Mucosa of descending colon (tissue), 3 donors: ENCODE results near the gene ODAD3. TPM values are rescaled to one million over a fixed set of nuclear protein-coding genes. Genes with fewer than 3 reads are reported as not detected.

Source experiments
- ATAC-seq: fragments of 200-7000 bp; cut with Tn5 transposase; one replicate; pipeline ENCODE4 v1.9.1; 2020; ENCODE audit warnings: mild to moderate bottlenecking, moderate library complexity
- DNase-seq, 3 donors: peaks; one replicate each; pipeline ENCODE4 v3.0.0-alpha.2; 2020
- H3K36me3 ChIP-seq: fragments of 200-600 bp; one replicate; pipeline ENCODE4 v1.8.0; 2021; ENCODE audit warnings: low read depth, mild to moderate bottlenecking
- H3K4me1 ChIP-seq: fragments of 200-600 bp; one replicate; pipeline ENCODE4 v1.8.0; 2021; ENCODE audit warnings: low read depth, mild to moderate bottlenecking
- H3K4me3 ChIP-seq: fragments of 200-600 bp; one replicate; pipeline ENCODE4 v1.8.0; 2021; ENCODE audit warnings: mild to moderate bottlenecking
- H3K9me3 ChIP-seq: fragments of 200-600 bp; one replicate; pipeline ENCODE4 v1.8.0; 2021; ENCODE audit warnings: mild to moderate bottlenecking
- intact Hi-C, 2 donors: fragments of 100-400 bp; cut with DNase I in 1 of 2; cut with micrococcal nuclease in 1 of 2; formaldehyde crosslinking; loops; one replicate each; pipeline versions ENCODE4 v1.11.0 to v1.11.1; 2022; cut with DNase I, micrococcal nuclease
- total RNA-seq, 3 donors: library from RNA; stranded (reverse); fragmentation: NEBNext Ultra II Directional in 2 of 3; extraction: Animal tissue kit (Norgen Biotek cat#: 25700) in 2 of 3; gene quantifications; one replicate each; pipeline versions ENCODE4 v1.2.1 to v1.2.4, GENCODE V29; 2021 to 2023
- TF ChIP-seq, protein P1 (sequence below): fragments of 200-600 bp; IDR thresholded peaks from one replicate; pipeline ENCODE4 v1.8.0; 2022; ENCODE audit warnings: antibody characterized with exemption, mild to moderate bottlenecking
- donor health status: DM: no; HTN: no; CAD: no; lungs with moderate emphysema.
- donor health status: DM: no; HTN: no; CAD: no.
- donor health status: DM: no; HTN: yes; CAD: no.

ODAD3 gene
- total RNA-seq, 3 donors from 2014 or later = 0.14 to 0.28 TPM; not detected in 1

DNA sequence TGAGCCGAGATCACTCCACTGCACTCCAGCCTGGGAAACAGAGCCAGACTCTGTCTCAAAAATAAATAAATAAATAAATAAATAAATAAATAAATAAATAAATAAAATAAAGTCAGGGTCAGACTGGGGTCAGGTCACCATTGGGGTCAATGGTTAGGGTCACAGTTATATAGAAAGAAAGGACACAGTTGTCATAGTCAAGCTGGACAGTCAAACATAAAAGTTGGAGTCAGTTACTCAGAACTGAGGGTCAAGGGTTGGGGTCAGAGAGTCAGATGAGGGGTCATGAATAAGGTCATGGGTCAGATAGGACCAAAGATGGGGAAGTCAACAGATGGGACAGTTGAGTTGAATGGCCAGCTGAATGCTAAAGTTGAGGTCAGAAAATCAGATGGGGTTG, 34.1 kb downstream of the ODAD3 start:
- DNase-seq (no peak), ATAC-seq (no peak)
- Histone ChIP-seq H3K4me1 (no peaks in the 10 kb centered on the region), H3K4me3 (no peak overlapping the region), H3K9me3 (no peaks in the 10 kb centered on the region), H3K36me3 (no peaks in the 10 kb centered on the region)
- TF ChIP-seq, protein P1, sequence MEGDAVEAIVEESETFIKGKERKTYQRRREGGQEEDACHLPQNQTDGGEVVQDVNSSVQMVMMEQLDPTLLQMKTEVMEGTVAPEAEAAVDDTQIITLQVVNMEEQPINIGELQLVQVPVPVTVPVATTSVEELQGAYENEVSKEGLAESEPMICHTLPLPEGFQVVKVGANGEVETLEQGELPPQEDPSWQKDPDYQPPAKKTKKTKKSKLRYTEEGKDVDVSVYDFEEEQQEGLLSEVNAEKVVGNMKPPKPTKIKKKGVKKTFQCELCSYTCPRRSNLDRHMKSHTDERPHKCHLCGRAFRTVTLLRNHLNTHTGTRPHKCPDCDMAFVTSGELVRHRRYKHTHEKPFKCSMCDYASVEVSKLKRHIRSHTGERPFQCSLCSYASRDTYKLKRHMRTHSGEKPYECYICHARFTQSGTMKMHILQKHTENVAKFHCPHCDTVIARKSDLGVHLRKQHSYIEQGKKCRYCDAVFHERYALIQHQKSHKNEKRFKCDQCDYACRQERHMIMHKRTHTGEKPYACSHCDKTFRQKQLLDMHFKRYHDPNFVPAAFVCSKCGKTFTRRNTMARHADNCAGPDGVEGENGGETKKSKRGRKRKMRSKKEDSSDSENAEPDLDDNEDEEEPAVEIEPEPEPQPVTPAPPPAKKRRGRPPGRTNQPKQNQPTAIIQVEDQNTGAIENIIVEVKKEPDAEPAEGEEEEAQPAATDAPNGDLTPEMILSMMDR = no peak
- intact Hi-C loops = no loop called here

DNA sequence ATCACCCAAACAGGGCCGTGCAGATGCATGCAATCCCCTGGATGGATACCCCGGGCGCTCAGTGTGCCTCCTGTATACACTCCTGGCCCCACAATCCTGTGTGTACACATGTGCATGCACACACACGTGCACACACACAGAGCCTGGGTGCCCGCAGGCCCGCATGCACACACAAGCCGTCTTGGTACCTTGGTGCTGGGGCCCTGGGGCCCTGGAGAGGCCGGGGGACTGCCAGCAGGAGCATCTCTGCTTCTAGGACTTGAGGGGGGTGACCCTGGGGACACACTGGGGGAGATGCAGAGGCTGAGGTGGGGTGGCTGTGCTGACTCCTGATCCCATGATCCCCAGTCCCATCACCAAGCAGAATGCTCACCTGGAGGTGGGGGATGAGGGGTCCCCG, 35.3 kb downstream of the ODAD3 start:
- TF ChIP-seq, protein P1 = no peak
- no peaks in the 10 kb centered on the region for H3K9me3 ChIP-seq

DNA sequence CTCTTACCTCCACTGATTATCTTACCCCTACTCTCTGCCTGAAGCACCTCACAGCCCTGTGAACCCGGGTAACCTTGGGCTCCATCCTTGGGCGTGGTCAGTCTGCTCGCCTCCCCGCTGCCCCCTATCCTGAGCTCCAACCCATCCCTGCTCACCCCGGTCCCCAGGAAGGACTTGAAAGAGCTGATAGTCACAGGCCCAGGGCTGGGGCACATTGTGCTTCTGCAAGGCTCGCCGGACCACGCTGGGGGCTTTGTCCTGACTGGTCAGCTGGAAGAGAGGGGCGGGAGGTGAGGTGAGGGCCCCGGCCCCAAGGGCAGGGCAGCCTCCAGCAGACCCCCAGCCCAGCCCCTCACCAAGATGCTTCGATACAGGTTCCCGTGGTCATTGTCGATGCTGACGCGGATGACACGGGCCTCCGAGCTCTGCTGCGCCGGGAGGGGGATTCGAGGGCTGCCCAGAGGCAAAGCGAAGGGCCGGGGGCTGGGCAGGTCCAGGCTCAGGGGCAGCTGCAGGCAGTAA, 37.8 kb downstream of the ODAD3 start:
- intact Hi-C loops = no loop called here
- Histone ChIP-seq H3K4me3 (no peak overlapping the region), H3K36me3 (no peaks in the 10 kb centered on the region), H3K4me1 (no peaks in the 10 kb centered on the region), H3K9me3 (no peaks in the 10 kb centered on the region)
- TF ChIP-seq, protein P1 = no peak
- ATAC-seq (no peak), DNase-seq (no peak)

More for the DNA sequence above, 35.3 kb downstream of the ODAD3 start:
- ATAC-seq (no peak), DNase-seq (no peak)
- intact Hi-C loops = no loop called here
- Histone ChIP-seq H3K4me1 (no peaks in the 10 kb centered on the region), H3K4me3 (no peak overlapping the region), H3K36me3 (no peaks in the 10 kb centered on the region)

DNA sequence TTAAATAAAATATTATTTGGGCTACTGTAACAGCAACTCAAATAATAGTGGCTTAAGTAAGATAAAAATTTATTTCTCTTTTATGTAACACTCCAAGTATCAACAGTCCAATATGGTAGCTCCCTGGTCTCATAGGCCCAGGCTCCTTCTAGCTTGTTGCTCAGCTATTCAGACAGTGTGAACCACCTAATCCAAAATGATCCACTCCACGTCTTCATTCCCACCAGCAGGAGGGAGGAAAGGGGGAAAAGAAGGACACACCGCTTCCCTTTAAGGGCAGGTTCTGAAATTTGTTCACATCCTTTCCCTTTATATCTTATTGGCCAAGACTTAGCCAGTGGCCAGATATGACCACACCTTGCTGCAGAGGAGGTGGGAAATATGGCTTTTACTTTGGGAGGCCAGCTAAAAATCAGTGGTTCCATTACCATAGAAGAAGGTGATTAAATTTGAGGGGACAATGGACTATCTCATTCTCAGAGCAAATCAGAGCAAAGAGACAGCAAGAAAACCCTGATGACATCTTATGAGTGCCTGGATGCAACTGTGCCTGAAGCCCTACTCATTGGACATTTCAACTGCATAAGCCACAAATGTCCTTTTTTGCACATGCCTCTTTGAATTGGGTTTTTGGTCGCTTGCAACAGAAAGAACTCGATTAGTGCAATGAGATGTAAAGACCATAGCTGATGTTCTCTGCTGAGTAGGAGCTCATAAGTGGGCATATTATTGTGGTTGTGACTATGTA, 43.8 kb downstream of the ODAD3 start:
- ATAC-seq (no peak), DNase-seq (no peak)
- Histone ChIP-seq H3K4me3 (no peak overlapping the region), H3K36me3 (no peaks in the 10 kb centered on the region), H3K9me3 (peaks cover 2% of the 10 kb centered on the region), H3K4me1 (no peaks in the 10 kb centered on the region)
- TF ChIP-seq, protein P1 = no peak
- intact Hi-C loops = no loop called here

DNA sequence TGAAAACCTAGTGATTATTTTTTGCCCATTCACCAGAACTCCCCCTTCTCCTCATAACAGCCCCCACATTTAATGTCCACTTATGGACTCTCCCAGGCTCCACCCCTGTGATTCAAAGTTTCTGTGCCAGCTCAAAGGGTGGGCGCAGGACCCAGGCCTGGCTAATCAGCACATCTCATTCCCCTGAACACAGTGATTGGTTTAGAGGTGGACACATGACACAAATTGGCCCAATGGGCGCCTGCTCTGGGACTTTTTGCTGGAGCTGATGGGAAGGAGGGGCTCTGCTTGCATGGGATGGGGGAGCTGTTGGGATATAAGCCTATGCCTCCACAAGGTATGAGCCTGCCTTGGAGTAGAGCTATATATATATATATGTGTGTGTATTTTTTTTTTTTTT, 44.6 kb downstream of the ODAD3 start:
- intact Hi-C loops = no loop called here
- ATAC-seq (no peak), DNase-seq (no peak)
- TF ChIP-seq, protein P1 = no peak
- H3K4me3 ChIP-seq = no peak overlapping the region
- no peaks in the 10 kb centered on the region for H3K36me3 ChIP-seq
- no peaks in the 10 kb centered on the region for H3K4me1 ChIP-seq
- H3K9me3 ChIP-seq = peaks cover 2% of the 10 kb centered on the region
